Endothelial cell (in vitro differentiated cells): ENCODE results near the gene RASL10A. TPM values are rescaled to one million over a fixed set of nuclear protein-coding genes. Genes with fewer than 3 reads are reported as not detected.

Experiments
- DNase-seq: peaks from one replicate; pipeline ENCODE4 v3.0.0; 2021; ENCODE audit warnings: low spot score
- H3K27ac Mint-ChIP-seq: one replicate; pipeline ENCODE4 v1.8.0; 2021; ENCODE audit warnings: mixed read lengths, inconsistent platforms; ENCODE audit not compliant: unreplicated experiment
- H3K27me3 Mint-ChIP-seq: one replicate; pipeline ENCODE4 v1.8.0; 2021; ENCODE audit warnings: mild to moderate bottlenecking, moderate library complexity, mixed read lengths, inconsistent platforms; ENCODE audit not compliant: unreplicated experiment
- H3K36me3 Mint-ChIP-seq: one replicate; pipeline ENCODE4 v1.8.0; 2021; ENCODE audit warnings: mild to moderate bottlenecking, low read depth, mixed read lengths, inconsistent platforms; ENCODE audit not compliant: unreplicated experiment
- H3K4me1 Mint-ChIP-seq: one replicate; pipeline ENCODE4 v1.8.0; 2021; ENCODE audit warnings: mild to moderate bottlenecking, mixed read lengths, inconsistent platforms; ENCODE audit not compliant: unreplicated experiment
- H3K4me3 Mint-ChIP-seq: one replicate; pipeline ENCODE4 v1.8.0; 2021; ENCODE audit warnings: mild to moderate bottlenecking, mixed read lengths, inconsistent platforms; ENCODE audit not compliant: unreplicated experiment
- H3K9me3 Mint-ChIP-seq: one replicate; pipeline ENCODE4 v1.8.0; 2021; ENCODE audit warnings: mixed read lengths, inconsistent platforms; ENCODE audit not compliant: unreplicated experiment
- CTCF ChIP-seq: fragments of 200-600 bp; sonication (generic); IDR thresholded peaks from one replicate; pipeline ENCODE4 v1.5.0; 2021; ENCODE audit warnings: antibody characterized with exemption; ENCODE audit not compliant: unreplicated experiment
- total RNA-seq: library from RNA; stranded (reverse); fragmentation: NEBNext Ultra II Directional; extraction: Animal tissue kit (Norgen Biotek cat#: 25700); gene quantifications from one replicate; pipeline ENCODE4 v1.2.1, GENCODE V29; 2021; ENCODE audit not compliant: unreplicated experiment

Gene RASL10A
- total RNA-seq, 1 donor from 2014 or later, result 30.1 TPM

GRCh38 chr22:29316141-29316828, 788 bp upstream of the RASL10A start:
- Mint-ChIP-seq H3K4me3 (peak overlapping the region; percentile 81), H3K27me3 (peaks cover 22% of the 10 kb centered on the region), H3K9me3 (no peaks in the 10 kb centered on the region), H3K4me1 (peaks cover 28% of the 10 kb centered on the region), H3K36me3 (peaks cover 32% of the 10 kb centered on the region), H3K27ac (peak overlapping the region; percentile 81)
- no peak for TF ChIP-seq CTCF
- DNase-seq, result no peak

DNA sequence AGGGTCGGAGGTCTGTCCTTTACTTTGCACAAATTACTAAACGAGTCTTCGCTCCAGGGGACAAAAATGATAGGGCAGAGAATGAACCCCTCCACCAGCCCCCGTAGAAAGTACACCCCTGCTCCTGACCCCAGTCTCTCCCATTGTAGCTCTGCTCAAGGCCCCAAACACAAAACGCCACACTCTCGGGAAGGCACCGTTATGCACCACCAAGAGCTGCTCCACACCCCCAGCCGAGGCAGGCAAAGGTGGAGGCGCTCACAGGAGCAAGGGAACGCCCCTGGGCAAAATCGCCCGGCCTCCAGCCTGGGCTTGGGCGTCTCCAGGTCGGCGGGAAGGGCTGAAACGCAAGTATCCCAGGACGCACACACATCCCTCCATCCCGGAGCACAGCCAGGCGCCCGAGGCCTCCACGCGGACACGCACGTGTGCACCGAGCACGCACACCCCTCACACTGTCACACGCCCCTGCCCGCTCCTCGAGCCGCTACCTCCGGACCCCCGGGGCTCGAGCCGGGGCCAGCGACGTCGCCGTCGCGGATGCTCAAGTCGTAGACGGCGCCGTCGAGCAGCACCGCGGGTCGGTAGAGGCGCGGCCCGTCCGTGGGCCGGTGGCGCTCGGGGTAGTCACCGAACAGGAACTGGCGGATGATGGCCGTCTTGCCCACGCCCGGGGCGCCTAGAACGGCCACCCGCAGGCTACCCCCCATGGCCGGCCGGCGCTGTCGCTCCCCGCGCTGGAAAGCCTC, 786 bp downstream of the RASL10A start:
- Mint-ChIP-seq H3K36me3 (peaks cover 32% of the 10 kb centered on the region), H3K9me3 (no peaks in the 10 kb centered on the region), H3K4me1 (peaks cover 31% of the 10 kb centered on the region), H3K27ac (peak overlapping the region; percentile 91), H3K4me3 (peak overlapping the region; percentile 92), H3K27me3 (peaks cover 25% of the 10 kb centered on the region)
- no peak for TF ChIP-seq CTCF
- no peak for DNase-seq

DNA sequence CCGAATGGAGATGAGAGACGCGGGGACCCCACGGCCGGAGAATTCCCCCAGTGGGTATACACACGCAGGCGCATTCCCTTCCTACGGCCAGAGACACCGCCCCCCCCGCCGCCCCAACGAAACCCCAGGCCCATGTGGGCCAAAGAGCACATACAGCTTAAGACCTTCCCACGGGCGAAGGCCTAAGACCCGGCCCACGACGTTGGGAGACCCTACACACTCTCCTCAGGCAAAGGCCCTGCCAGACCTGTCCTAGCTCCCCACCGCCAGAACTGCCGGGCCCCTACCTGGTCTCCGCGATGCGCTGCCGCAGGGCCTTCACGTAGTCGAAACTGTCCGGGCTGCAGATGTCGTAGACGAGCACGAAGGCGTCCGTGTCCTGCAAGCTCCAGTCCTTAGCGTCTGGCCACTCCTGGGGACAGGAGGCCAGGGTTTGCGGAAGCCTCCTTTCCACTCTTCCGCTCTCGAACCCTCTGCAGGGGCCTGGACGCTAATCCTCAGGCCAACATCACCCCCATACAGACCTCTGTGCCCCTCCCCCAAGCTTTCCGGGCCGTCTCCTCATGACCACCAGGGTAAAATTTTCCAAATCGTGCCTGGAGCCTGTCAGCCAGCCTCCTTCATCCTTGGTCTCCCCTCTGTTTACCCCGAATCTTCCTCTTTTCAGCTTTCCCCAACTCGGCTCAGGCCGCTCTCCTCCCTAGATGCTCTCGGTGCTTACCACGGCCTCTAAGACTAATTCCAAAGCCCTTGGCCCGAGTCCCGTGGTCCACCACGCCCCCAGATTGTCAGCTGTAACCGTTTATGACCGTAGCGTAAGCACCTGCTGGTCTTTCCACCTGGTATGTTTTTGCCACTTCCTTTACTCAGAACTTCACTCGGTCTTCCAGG, 1.7 kb downstream of the RASL10A start:
- Mint-ChIP-seq H3K27me3 (peaks cover 27% of the 10 kb centered on the region), H3K4me3 (peak overlapping the region; percentile 92), H3K4me1 (peaks cover 35% of the 10 kb centered on the region), H3K9me3 (no peaks in the 10 kb centered on the region), H3K36me3 (peaks cover 32% of the 10 kb centered on the region), H3K27ac (peak overlapping the region; percentile 91)
- no peak for DNase-seq
- no peak for TF ChIP-seq CTCF

GRCh38 chr22:29313126-29313575, 2.3 kb downstream of the RASL10A start:
- Mint-ChIP-seq H3K36me3 (peaks cover 32% of the 10 kb centered on the region), H3K4me1 (peaks cover 38% of the 10 kb centered on the region)

More at GRCh38 chr22:29313126-29313575, 2.3 kb downstream of the RASL10A start:
- no peak for DNase-seq
- Mint-ChIP-seq H3K4me3 (peak overlapping the region; percentile 65), H3K9me3 (no peaks in the 10 kb centered on the region), H3K27ac (peak overlapping the region; percentile 77), H3K27me3 (peaks cover 27% of the 10 kb centered on the region)
- peak; percentile 98 for TF ChIP-seq CTCF
